Measurements from ENCODE around the gene DBN1. TPM values are rescaled to one million over a fixed set of nuclear protein-coding genes. Genes with fewer than 3 reads are reported as not detected.

The DBN1 gene
- polyA plus RNA-seq, 1 donor (not counting 4 experiments of a cell fraction or from before 2014, with no cell fraction given): 59.4 TPM

GRCh38 chr5:177457852-177458681, 15.4 kb downstream of the DBN1 start:
- DNase-seq (ENCODE audit: low read depth, low spot score): no peak
- no peaks in the 10 kb centered on the region for H3K9me3 ChIP-seq (ENCODE audit: control insufficient read depth, low read depth, low read length)
- no peak for FAIRE-seq
- H3K4me3 ChIP-seq (ENCODE audit: control insufficient read depth in 2 of 3, extremely low read depth in 1 of 3, insufficient read depth in 2 of 3, low read depth in 1 of 3, low read length in 3 of 3): no peak overlapping the region
- H3K27ac ChIP-seq (ENCODE audit: control insufficient read depth, insufficient read depth, low read length): no peak overlapping the region
- no peak overlapping the region for H3K4me2 ChIP-seq (ENCODE audit: control insufficient read depth, extremely low read depth, insufficient read depth, low read depth, low read length)
- H3K9me1 ChIP-seq (ENCODE audit: control insufficient read depth, extremely low read depth, insufficient read depth, low read length): no peaks in the 10 kb centered on the region
- H3K79me2 ChIP-seq (ENCODE audit: control insufficient read depth, insufficient read depth, low read length): no peaks in the 10 kb centered on the region
- H3K4me1 ChIP-seq (ENCODE audit: control insufficient read depth, extremely low read depth, insufficient read depth, low read length): peaks cover 11% of the 10 kb centered on the region
- dilution Hi-C loops (cut with MboI; ENCODE audit: extremely low pct_ligation_motif_present, low sequenced_read_pairs): no loop called here
- peaks cover 5% of the 10 kb centered on the region for H4K20me1 ChIP-seq (ENCODE audit: control insufficient read depth, extremely low read depth, insufficient read depth, low read length)
- H3K36me3 ChIP-seq (ENCODE audit: control insufficient read depth in 2 of 2, extremely low read depth in 1 of 2, insufficient read depth in 2 of 2, low read length in 2 of 2): peaks cover 15 to 18% of the 10 kb centered on the region in 2 experiments
- H2AFZ ChIP-seq (ENCODE audit: control insufficient read depth, low read length): no peak overlapping the region
- no peaks in the 10 kb centered on the region for H3K27me3 ChIP-seq (ENCODE audit: control insufficient read depth, extremely low read depth, insufficient read depth, low read length)
- TF ChIP-seq, protein P1, sequence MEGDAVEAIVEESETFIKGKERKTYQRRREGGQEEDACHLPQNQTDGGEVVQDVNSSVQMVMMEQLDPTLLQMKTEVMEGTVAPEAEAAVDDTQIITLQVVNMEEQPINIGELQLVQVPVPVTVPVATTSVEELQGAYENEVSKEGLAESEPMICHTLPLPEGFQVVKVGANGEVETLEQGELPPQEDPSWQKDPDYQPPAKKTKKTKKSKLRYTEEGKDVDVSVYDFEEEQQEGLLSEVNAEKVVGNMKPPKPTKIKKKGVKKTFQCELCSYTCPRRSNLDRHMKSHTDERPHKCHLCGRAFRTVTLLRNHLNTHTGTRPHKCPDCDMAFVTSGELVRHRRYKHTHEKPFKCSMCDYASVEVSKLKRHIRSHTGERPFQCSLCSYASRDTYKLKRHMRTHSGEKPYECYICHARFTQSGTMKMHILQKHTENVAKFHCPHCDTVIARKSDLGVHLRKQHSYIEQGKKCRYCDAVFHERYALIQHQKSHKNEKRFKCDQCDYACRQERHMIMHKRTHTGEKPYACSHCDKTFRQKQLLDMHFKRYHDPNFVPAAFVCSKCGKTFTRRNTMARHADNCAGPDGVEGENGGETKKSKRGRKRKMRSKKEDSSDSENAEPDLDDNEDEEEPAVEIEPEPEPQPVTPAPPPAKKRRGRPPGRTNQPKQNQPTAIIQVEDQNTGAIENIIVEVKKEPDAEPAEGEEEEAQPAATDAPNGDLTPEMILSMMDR (optimal IDR thresholded peaks at IDR 0.05 in 1 of 3, IDR thresholded peaks at IDR 0.05 in 1 of 3, conservative IDR thresholded peaks at IDR 0.05 in 1 of 3; ENCODE audit: extremely low read depth in 1 of 3, insufficient read depth in 2 of 3, low read length in 3 of 3): no peak
- no peak for TF ChIP-seq EZH2 (IDR thresholded peaks at IDR 0.05; ENCODE audit: low read length)
- no peak overlapping the region for H3K9ac ChIP-seq (ENCODE audit: control insufficient read depth, extremely low read depth, insufficient read depth, low read length)

GRCh38 chr5:177456976-177457851, 16.2 kb downstream of the DBN1 start:
- Histone ChIP-seq H3K4me1 (ENCODE audit: control insufficient read depth, extremely low read depth, insufficient read depth, low read length) (peaks cover 15% of the 10 kb centered on the region), H3K4me3 (ENCODE audit: control insufficient read depth in 2 of 3, extremely low read depth in 1 of 3, insufficient read depth in 2 of 3, low read depth in 1 of 3, low read length in 3 of 3) (no peak overlapping the region), H4K20me1 (ENCODE audit: control insufficient read depth, extremely low read depth, insufficient read depth, low read length) (peaks cover 5% of the 10 kb centered on the region), H3K9ac (ENCODE audit: control insufficient read depth, extremely low read depth, insufficient read depth, low read length) (no peak overlapping the region), H3K27me3 (ENCODE audit: control insufficient read depth, extremely low read depth, insufficient read depth, low read length) (no peaks in the 10 kb centered on the region), H2AFZ (ENCODE audit: control insufficient read depth, low read length) (no peak overlapping the region), H3K4me2 (ENCODE audit: control insufficient read depth, extremely low read depth, insufficient read depth, low read depth, low read length) (no peak overlapping the region), H3K9me1 (ENCODE audit: control insufficient read depth, extremely low read depth, insufficient read depth, low read length) (no peaks in the 10 kb centered on the region), H3K36me3 (ENCODE audit: control insufficient read depth in 2 of 2, extremely low read depth in 1 of 2, insufficient read depth in 2 of 2, low read length in 2 of 2) (peaks cover 15% of the 10 kb centered on the region in 2 experiments), H3K27ac (ENCODE audit: control insufficient read depth, insufficient read depth, low read length) (no peak overlapping the region), H3K9me3 (ENCODE audit: control insufficient read depth, low read depth, low read length) (no peaks in the 10 kb centered on the region), H3K79me2 (ENCODE audit: control insufficient read depth, insufficient read depth, low read length) (no peaks in the 10 kb centered on the region)
- FAIRE-seq: peak; percentile 20
- no peak for DNase-seq (ENCODE audit: low read depth, low spot score)
- dilution Hi-C loops (cut with MboI; ENCODE audit: extremely low pct_ligation_motif_present, low sequenced_read_pairs): no loop called here
- TF ChIP-seq, protein P1 (optimal IDR thresholded peaks at IDR 0.05 in 1 of 3, IDR thresholded peaks at IDR 0.05 in 1 of 3, conservative IDR thresholded peaks at IDR 0.05 in 1 of 3; ENCODE audit: extremely low read depth in 1 of 3, insufficient read depth in 2 of 3, low read length in 3 of 3): peak in 2 of 3 experiments; percentile 53 to 63
- TF ChIP-seq EZH2 (IDR thresholded peaks at IDR 0.05; ENCODE audit: low read length): no peak
